Breast epithelium (tissue), 4 donors: ENCODE measurements around the gene AGTR1. TPM values are rescaled to one million over a fixed set of nuclear protein-coding genes. Genes with fewer than 3 reads are reported as not detected.

Experiments
- DNase-seq, 2 donors: peaks; one replicate each; pipeline ENCODE4 v3.0.0-alpha.2; 2019; ENCODE audit warnings: low spot score in 2 of 2
- H3K27ac ChIP-seq, 2 donors: fragments of 200-600 bp; sonication (generic) in 1 of 2; one replicate each; pipeline ENCODE4 v1.5.1; 2016 to 2019; ENCODE audit warnings: mild to moderate bottlenecking in 1 of 2
- H3K27me3 ChIP-seq, 2 donors: fragments of 200-600 bp; sonication (generic) in 1 of 2; one replicate each; pipeline versions ENCODE4 v1.5.1 to v1.6.0; 2017 to 2019; ENCODE audit warnings: control low read depth in 1 of 2, mild to moderate bottlenecking in 1 of 2
- H3K36me3 ChIP-seq: fragments of 200-600 bp; one replicate; pipeline ENCODE4 v1.5.1; 2019
- H3K4me1 ChIP-seq, 2 donors: fragments of 200-600 bp; sonication (generic); one replicate each; pipeline ENCODE4 v1.5.1; 2016 to 2019; ENCODE audit warnings: control low read depth in 1 of 2
- H3K4me3 ChIP-seq, 3 donors: fragments of 200-600 bp; sonication (generic); 1 replicate in 2 of 3; 2 replicates in 1 of 3; pipeline ENCODE4 v1.5.1; 2016 to 2019; ENCODE audit warnings: mild to moderate bottlenecking in 3 of 3, moderate library complexity in 2 of 3
- H3K9me3 ChIP-seq, 2 donors: fragments of 200-600 bp; sonication (generic) in 1 of 2; one replicate each; pipeline ENCODE4 v1.5.1; 2016 to 2019; ENCODE audit warnings: control low read depth in 1 of 2
- CTCF ChIP-seq, 3 donors: fragments of 450-650 bp; IDR thresholded peaks; one replicate each; pipeline ENCODE4 v1.5.1; 2016 to 2017; ENCODE audit warnings: antibody characterized with exemption in 3 of 3, mild to moderate bottlenecking in 3 of 3, moderate library complexity in 3 of 3
- POLR2A ChIP-seq: fragments of 450-650 bp; IDR thresholded peaks from one replicate; pipeline ENCODE4 v1.6.1; 2016; ENCODE audit warnings: antibody characterized with exemption, mild to moderate bottlenecking, moderate library complexity
- POLR2AphosphoS5 ChIP-seq, 3 donors: sonication (generic); formaldehyde crosslinking; IDR thresholded peaks; one replicate each; pipeline ENCODE4 v1.6.1; 2017; ENCODE audit warnings: antibody characterized with exemption in 3 of 3
- intact Hi-C: fragments of 100-400 bp; cut with DNase I; formaldehyde crosslinking; loops from one replicate; pipeline ENCODE4 v1.15.1; 2023; ENCODE audit warnings: low total_unique reads
- total RNA-seq, 3 donors: library from RNA; depleted of rRNA; stranded (reverse); fragments of >200 nt; gene quantifications; one replicate each; pipeline ENCODE4 v1.1.0, GENCODE V29; 2016

The AGTR1 gene
- total RNA-seq, 3 donors from 2014 or later: 17.3 to 77.9 (median 20.3) TPM

DNA sequence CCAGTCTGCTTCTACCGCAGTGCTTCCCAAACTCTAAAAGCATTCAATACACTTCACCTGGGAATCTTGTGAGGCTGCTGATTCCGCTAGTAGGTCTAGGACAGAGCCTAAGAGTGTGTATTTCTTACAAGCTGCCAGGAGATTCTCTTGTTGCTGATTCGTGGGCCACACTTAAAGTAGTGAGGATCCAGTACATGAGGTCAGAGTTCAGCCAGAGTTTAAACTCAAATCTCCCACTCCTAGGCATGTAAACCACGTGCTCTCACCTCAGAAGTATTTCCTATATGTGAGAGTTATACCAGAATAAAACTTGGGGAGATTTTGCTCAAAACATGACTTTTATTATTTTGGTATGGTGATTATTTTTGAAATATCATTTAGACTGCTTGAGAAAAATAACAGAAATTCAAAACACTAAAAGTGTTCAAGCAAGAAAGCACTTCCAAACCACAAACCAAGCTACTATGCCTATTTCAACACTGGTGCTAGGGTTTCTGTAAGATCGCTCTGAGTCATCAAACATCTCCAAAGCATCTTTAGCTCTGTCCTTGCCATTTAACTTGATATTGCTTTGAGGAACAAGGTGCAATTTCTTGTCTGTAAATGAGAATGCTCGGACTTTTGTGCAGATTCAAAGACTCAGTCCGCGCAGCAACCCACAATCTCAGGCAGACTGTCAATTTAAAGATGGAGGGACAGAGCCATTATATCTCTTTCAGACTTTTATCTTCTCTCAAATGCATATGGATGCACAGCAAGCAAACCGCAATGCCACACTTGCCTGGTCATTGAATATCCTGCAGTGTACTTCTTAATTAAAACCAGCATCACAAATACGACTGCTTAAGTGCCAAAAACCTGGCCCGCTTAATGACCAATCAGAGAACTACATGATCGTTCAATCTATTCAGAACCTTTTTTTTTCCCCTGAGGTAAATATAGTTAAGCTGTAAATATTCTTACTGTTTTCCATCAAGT, 59.8 kb downstream of the AGTR1 start:
- TF ChIP-seq POLR2AphosphoS5 (IDR thresholded peaks at IDR 0.05) (no peak), POLR2A (no peak), CTCF (IDR thresholded peaks at IDR 0.05) (no peak)
- intact Hi-C loops: no loop called here
- peak overlapping the region; percentile 55 to 66 for H3K27ac ChIP-seq

DNA sequence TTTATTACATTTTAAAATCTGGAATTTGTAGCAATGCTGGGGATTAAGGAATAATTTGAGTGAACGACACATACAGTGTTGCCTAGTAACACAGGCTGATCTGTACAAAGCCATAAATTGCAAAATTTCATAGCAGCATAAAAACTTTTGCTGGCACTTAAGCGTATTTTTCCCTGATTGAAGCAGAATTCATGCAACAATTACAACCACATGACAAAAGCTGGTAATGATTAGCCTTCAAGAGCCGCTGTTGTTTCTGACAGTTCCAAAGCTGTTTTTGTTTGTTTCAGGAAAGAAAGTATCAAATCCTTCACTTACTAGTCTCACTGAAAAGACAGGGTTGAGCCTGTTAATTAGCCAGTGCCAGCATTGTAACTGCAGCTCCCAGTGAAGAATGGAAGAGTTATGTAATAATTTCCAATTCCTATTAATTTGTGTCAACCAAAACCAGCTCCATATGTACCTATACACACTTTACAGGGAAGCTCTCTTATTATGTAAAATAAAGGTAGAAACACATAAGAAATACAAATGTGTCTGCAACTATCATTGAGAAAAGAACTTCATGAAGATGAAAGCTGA, 60.7 kb downstream of the AGTR1 start:
- no peak for DNase-seq
- no peak overlapping the region for H3K4me3 ChIP-seq
- no peak for TF ChIP-seq POLR2A
- TF ChIP-seq CTCF (IDR thresholded peaks at IDR 0.05): no peak
- TF ChIP-seq POLR2AphosphoS5 (IDR thresholded peaks at IDR 0.05): no peak

More for the DNA sequence above, 59.8 kb downstream of the AGTR1 start:
- H3K27me3 ChIP-seq: no peaks in the 10 kb centered on the region
- no peaks in the 10 kb centered on the region for H3K4me1 ChIP-seq
- H3K9me3 ChIP-seq: no peaks in the 10 kb centered on the region
- no peaks in the 10 kb centered on the region for H3K36me3 ChIP-seq
- DNase-seq: no peak
- H3K4me3 ChIP-seq: no peak overlapping the region

DNA sequence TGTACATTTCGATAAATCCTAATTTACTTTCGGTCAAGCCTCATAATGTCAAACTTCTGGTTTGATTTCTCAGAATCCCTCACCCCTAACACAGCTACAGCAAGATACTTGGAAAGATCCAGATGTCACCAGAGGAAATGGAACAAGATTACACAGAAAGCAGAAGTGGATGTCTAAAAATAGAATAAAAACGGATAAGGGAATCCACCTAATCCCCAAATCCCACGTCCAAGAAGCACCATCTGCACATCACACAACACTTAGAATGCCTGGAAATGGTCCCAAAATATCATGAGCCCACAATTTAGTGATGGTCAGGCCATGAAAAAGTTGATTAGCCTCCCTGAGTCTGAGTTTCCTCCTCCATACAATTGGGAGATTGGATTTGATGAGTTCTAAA, 61.7 kb downstream of the AGTR1 start:
- H3K27me3 ChIP-seq: no peaks in the 10 kb centered on the region
- H3K4me3 ChIP-seq: no peak overlapping the region
- H3K4me1 ChIP-seq: no peaks in the 10 kb centered on the region
- H3K9me3 ChIP-seq: no peaks in the 10 kb centered on the region
- no peak overlapping the region for H3K27ac ChIP-seq
- no peak for DNase-seq
- no peak for TF ChIP-seq POLR2AphosphoS5 (IDR thresholded peaks at IDR 0.05)
- TF ChIP-seq CTCF (IDR thresholded peaks at IDR 0.05): no peak
- no peak for TF ChIP-seq POLR2A
- intact Hi-C loops: no loop called here
- no peaks in the 10 kb centered on the region for H3K36me3 ChIP-seq

More for the DNA sequence above, 60.7 kb downstream of the AGTR1 start:
- intact Hi-C loops: no loop called here
- Histone ChIP-seq H3K4me1 (no peaks in the 10 kb centered on the region), H3K36me3 (no peaks in the 10 kb centered on the region), H3K9me3 (no peaks in the 10 kb centered on the region), H3K27ac (no peak overlapping the region), H3K27me3 (no peaks in the 10 kb centered on the region)

DNA sequence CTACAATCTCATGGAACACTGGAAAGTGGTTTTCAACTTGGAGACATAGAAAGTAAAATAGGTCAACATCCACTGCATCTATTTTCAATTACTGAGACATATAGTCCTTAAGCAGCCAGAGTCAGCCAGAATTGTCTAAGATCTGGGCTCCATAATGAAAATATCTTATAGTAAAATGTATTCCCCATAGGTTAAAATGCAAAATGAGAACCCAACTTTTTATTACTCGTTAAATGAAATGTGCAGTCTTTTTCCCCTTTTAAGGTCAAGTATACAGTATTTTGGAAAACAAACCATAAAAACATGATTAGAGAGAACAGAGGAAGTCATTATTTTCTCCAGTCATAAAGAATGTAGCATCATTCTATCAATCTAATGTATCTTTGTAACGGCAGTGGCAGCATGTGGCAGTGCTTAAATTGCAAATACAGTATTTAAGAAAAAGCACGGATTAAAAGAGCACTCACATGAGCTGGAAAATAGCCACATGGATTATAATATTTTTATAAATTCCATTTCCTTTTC, 65.5 kb downstream of the AGTR1 start:
- Histone ChIP-seq H3K36me3 (no peaks in the 10 kb centered on the region), H3K9me3 (no peaks in the 10 kb centered on the region), H3K4me1 (no peaks in the 10 kb centered on the region), H3K4me3 (no peak overlapping the region), H3K27me3 (no peaks in the 10 kb centered on the region), H3K27ac (no peak overlapping the region)
- no peak for TF ChIP-seq POLR2A
- TF ChIP-seq CTCF (IDR thresholded peaks at IDR 0.05): no peak
- TF ChIP-seq POLR2AphosphoS5 (IDR thresholded peaks at IDR 0.05): no peak
- no peak for DNase-seq
- intact Hi-C loops: no loop called here
